GM12878 (cell line): ENCODE results near the gene RAC2. TPM values are rescaled to one million over a fixed set of nuclear protein-coding genes. Genes with fewer than 3 reads are reported as not detected.

Experiments
- ATAC-seq: fragments of 200-7000 bp; cut with Tn5 transposase; 3 replicates; pipeline ENCODE4 v1.9.1; 2020; ENCODE audit warnings: mild to moderate bottlenecking, moderate library complexity
- BruUV-seq: library from RNA; stranded (reverse); fragments of 400-500 nt; replicated peaks from 2 replicates; lab custom pipeline; 2021; lab: Mats Ljungman, UMichigan
- CTCF ChIA-PET: fragments of 300-600 bp; sonication (Branson Sonifier 250); formaldehyde crosslinking; extraction: SDS; loops from one replicate; lab custom pipeline; 2021; ENCODE audit warnings: inconsistent platforms; lab: Yijun Ruan, JAX
- POLR2A ChIA-PET: fragments of 350-600 bp; formaldehyde crosslinking; extraction: SDS; loops from one replicate; lab custom pipeline; 2021; ENCODE audit warnings: inconsistent platforms; lab: Charles Lee
- RAD21 ChIA-PET: fragments of 300-600 bp; sonication (Branson Sonifier 250); formaldehyde crosslinking; loops from one replicate; lab custom pipeline; 2023; ENCODE audit warnings: antibody characterized with exemption; ENCODE audit not compliant: unreplicated experiment; lab: Charles Lee
- SMC1A ChIA-PET: fragments of 300-600 bp; sonication (Branson Sonifier 250); formaldehyde crosslinking; loops from one replicate; lab custom pipeline; 2023; ENCODE audit not compliant: unreplicated experiment, uncharacterized antibody; lab: Charles Lee
- DNase-seq: peaks from one replicate; pipeline ENCODE4 v3.0.0-alpha.2; 2011; ENCODE audit warnings: low read depth, low spot score
- FAIRE-seq: peaks from 3 replicates; lab custom pipeline; 2011; peaks lifted over from hg19 to GRCh38; lab: Jason Lieb, UNC
- H2AFZ ChIP-seq: 2 replicates; pipeline ENCODE4 v1.6.0; 2011; ENCODE audit warnings: low read depth, low read length, control low read depth; ENCODE audit not compliant: control insufficient read depth
- H3K27ac ChIP-seq: 2 replicates; pipeline ENCODE4 v1.5.1; 2011; ENCODE audit warnings: control low read depth; ENCODE audit not compliant: control insufficient read depth, insufficient read depth
- H3K27me3 ChIP-seq, 2 experiments: replicated peaks in 1 of 2; 2 replicates each; pipeline versions ENCODE4 v1.6.0 to v1.6.1; 2011; ENCODE audit warnings: low read length in 1 of 2; ENCODE audit not compliant: control insufficient read depth in 2 of 2, insufficient read depth in 2 of 2
- H3K36me3 ChIP-seq, 2 experiments: 2 replicates each; pipeline ENCODE4 v1.5.1; 2011; ENCODE audit warnings: low read length in 1 of 2; ENCODE audit not compliant: control insufficient read depth in 2 of 2, insufficient read depth in 2 of 2
- H3K4me1 ChIP-seq: 2 replicates; pipeline ENCODE4 v1.6.1; 2011; ENCODE audit warnings: mild to moderate bottlenecking, low read length, moderate library complexity, mixed read lengths; ENCODE audit not compliant: control insufficient read depth, insufficient read depth
- H3K4me2 ChIP-seq: 2 replicates; pipeline ENCODE4 v1.6.0; 2011; ENCODE audit warnings: control low read depth; ENCODE audit not compliant: control insufficient read depth, insufficient read depth
- H3K4me3 ChIP-seq: fragments of 200-600 bp; sonication (generic); 2 replicates; pipeline ENCODE4 v1.5.1; 2016
- H3K79me2 ChIP-seq: 2 replicates; pipeline ENCODE4 v1.6.0; 2011; ENCODE audit warnings: low read length; ENCODE audit not compliant: control insufficient read depth, insufficient read depth
- H3K9ac ChIP-seq: 2 replicates; pipeline ENCODE4 v1.8.0; 2011; ENCODE audit warnings: low read length, control low read depth, mixed read lengths; ENCODE audit not compliant: control insufficient read depth, insufficient read depth
- H3K9me3 ChIP-seq: replicated peaks from 3 replicates; pipeline ENCODE4 v1.5.1; 2011; ENCODE audit warnings: mild to moderate bottlenecking, low read length; ENCODE audit not compliant: control insufficient read depth, insufficient read depth
- H4K20me1 ChIP-seq: 2 replicates; pipeline ENCODE4 v1.6.0; 2011; ENCODE audit not compliant: control insufficient read depth, insufficient read depth
- ATF7 ChIP-seq: fragments of 450-650 bp; IDR thresholded peaks from 2 replicates; pipeline ENCODE4 v1.6.1; 2016; ENCODE audit warnings: low read depth, mild to moderate bottlenecking
- CBFB ChIP-seq: IDR thresholded peaks from 2 replicates; pipeline ENCODE4 v1.6.1; 2016; ENCODE audit warnings: antibody characterized with exemption, low read depth
- HDGF ChIP-seq: fragments of 450-650 bp; IDR thresholded peaks from 2 replicates; pipeline ENCODE4 v1.6.1; 2016; ENCODE audit warnings: antibody characterized with exemption
- IKZF1 ChIP-seq: fragments of 450-650 bp; conservative IDR thresholded peaks from 2 replicates; pipeline ENCODE4 v1.6.1; 2017; ENCODE audit warnings: antibody characterized with exemption, mild to moderate bottlenecking
- NBN ChIP-seq: fragments of 450-650 bp; IDR thresholded peaks from 2 replicates; pipeline ENCODE4 v1.6.1; 2016
- NFIC ChIP-seq: IDR thresholded peaks from 2 replicates; pipeline ENCODE4 v1.6.1; 2012; ENCODE audit warnings: low read depth, mild to moderate bottlenecking, inconsistent platforms, low read length, moderate library complexity
- NR2C1 ChIP-seq: fragments of 450-650 bp; IDR thresholded peaks from 2 replicates; pipeline ENCODE4 v1.6.1; 2017; ENCODE audit warnings: antibody characterized with exemption, mild to moderate bottlenecking, moderate library complexity
- ZNF217 ChIP-seq: fragments of 450-650 bp; IDR thresholded peaks from 2 replicates; pipeline ENCODE4 v1.6.1; 2017; ENCODE audit warnings: antibody characterized with exemption, mild to moderate bottlenecking
- ZNF24 ChIP-seq: fragments of 450-650 bp; IDR thresholded peaks from 2 replicates; pipeline ENCODE4 v1.6.1; 2017; ENCODE audit warnings: antibody characterized with exemption, mild to moderate bottlenecking
- WGBS: methylation state at CpG from one replicate; pipeline ENCODE4 v1.1.6; 2016; ENCODE audit warnings: low lambda C conversion rate; ENCODE audit not compliant: insufficient replicate concordance, insufficient coverage; ENCODE audit errors: missing lambda C conversion rate; 5-methylcytosine and 5-hydroxymethylcytosine counted together
- in situ Hi-C: fragments of 300-500 bp; cut with MboI; formaldehyde crosslinking; loops from 9 replicates; pipeline ENCODE4 v1.14.3; 2018; ENCODE audit warnings: mixed read lengths
- intact Hi-C: fragments of 100-400 bp; cut with micrococcal nuclease; formaldehyde crosslinking; loops from one replicate; pipeline ENCODE4 v1.14.2; 2022; ENCODE audit not compliant: unreplicated experiment
- polyA plus RNA-seq, 11 experiments: library from polyadenylated mRNA; depleted of rRNA in 4 of 11; unstranded in 6 of 11; stranded (reverse) in 5 of 11; fragments of >200 nt; fragmentation: Nextera tagmentation in 4 of 11; fragmentation: Illumina TruSeq in 1 of 11; extraction: Ambion mirVana in 4 of 11; extraction: Trizol in 1 of 11; gene quantifications; 1 replicate in 1 of 11; 2 replicates in 10 of 11; pipeline versions ENCODE4 v1.2.1 to v1.2.3, GENCODE V29; 2011 to 2016; ENCODE audit warnings: inconsistent platforms in 2 of 11, missing spikeins in 2 of 11, low read depth in 1 of 11
- total RNA-seq, 4 experiments: library from RNA; depleted of rRNA in 3 of 4; stranded (reverse); fragments of >200 nt in 3 of 4; fragmentation: Illumina TruSeq in 1 of 4; extraction: Trizol in 1 of 4; gene quantifications; 2 replicates each; pipeline versions ENCODE4 v1.2.1 to v1.2.3, GENCODE V29; 2013 to 2021
- TF ChIP-seq, protein P1 (sequence below): IDR thresholded peaks from 2 replicates; pipeline ENCODE4 v1.6.1; 2012; ENCODE audit warnings: low read depth, low read length, improper control_type of control experiment
- TF ChIP-seq, protein P2 (sequence below): fragments of 450-650 bp; IDR thresholded peaks from 2 replicates; pipeline ENCODE4 v1.6.1; 2017; ENCODE audit warnings: antibody characterized with exemption, mild to moderate bottlenecking, moderate library complexity

Gene RAC2
- total and polyA plus RNA-seq, 10 of the 15 experiments (the other 5 are each of a cell fraction or from before 2014, with no cell fraction given), result 102 to 386 (median 304) TPM

DNA sequence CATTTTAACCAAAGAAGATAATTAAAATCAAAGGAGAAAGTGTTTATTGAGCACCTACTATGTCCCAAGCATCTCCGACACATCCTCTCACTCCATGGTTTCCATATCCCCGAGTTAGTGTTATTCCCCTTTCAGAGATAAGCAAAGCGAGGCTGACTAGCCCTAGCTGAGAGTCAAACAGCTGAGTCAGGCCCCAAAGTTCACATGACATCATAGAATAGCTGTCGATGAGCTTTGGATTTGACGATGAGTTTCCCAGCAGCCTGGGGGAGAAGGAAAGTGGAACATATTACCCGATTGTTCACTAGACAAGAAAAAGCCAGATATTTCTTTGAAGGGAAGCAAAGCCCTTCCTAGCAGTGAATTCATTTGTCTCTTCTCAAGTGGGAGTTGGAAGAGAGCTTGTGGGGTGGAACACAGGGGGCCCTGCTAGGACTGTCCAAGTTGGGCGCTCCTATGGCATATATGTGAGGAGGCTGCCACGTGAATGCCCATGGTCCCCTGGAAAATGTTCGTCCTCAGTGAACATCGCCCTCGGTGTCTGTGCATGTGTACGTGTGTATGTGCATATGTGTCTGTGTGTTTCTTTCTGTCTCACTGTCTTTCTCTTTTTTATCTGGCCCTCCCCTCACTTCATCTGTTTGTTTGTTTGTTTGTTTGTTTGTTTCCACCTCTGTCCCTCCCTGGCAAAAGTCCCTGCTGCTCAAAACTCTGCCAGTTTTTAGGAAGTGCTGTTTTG lies 37.7 kb upstream of the RAC2 start:
- in situ Hi-C loops (no loop called here), intact Hi-C loops (no loop called here)
- H3K9ac ChIP-seq, result peak overlapping the region; percentile 5; the same call in 1 of the 2 replicates
- no peaks in the 10 kb centered on the region for H3K27me3 ChIP-seq
- POLR2A ChIA-PET, result interaction anchor here (0.6 to 3.0 kb wide), 8 partner anchors 12 to 251 kb away, joined by 3 to 12 read pairs (median 3); no protein-coding TSS in a partner anchor
- H3K4me2 ChIP-seq, result peak overlapping the region; percentile 55
- BruUV-seq, result no TSS peak
- 57% methylated on average over 12 of the region's 12 CpGs for WGBS
- H3K27ac ChIP-seq, result peak overlapping the region; percentile 93; the same call in 1 of the 2 replicates
- H2AFZ ChIP-seq, result peak overlapping the region; percentile 34
- TF ChIP-seq HDGF (peak; percentile 83), NBN (peak; percentile 58; the same call in 1 of the 2 replicates), ATF7 (no peak), CBFB (0 out of 2 replicates have a peak, but pooled peaks have one; percentile 7)
- RAD21 ChIA-PET, result interaction anchor here (2.5 to 3.6 kb wide), 5 partner anchors 9 to 40 kb away, joined by 9 to 14 read pairs (median 11); no protein-coding TSS in a partner anchor
- SMC1A ChIA-PET, result interaction anchor here (0.8 to 4.5 kb wide), 6 partner anchors 10 to 35 kb away, joined by 3 to 24 read pairs (median 11); no protein-coding TSS in a partner anchor
- no peaks in the 10 kb centered on the region for H3K36me3 ChIP-seq
- H3K4me1 ChIP-seq, result peaks cover 30% of the 10 kb centered on the region
- H3K79me2 ChIP-seq, result peaks cover 18% of the 10 kb centered on the region
- FAIRE-seq (peak; percentile 62), ATAC-seq (no peak), DNase-seq (no peak)
- H3K4me3 ChIP-seq, result peak overlapping the region; percentile 69; the same call in 1 of the 2 replicates
- H3K9me3 ChIP-seq, result no peaks in the 10 kb centered on the region
- CTCF ChIA-PET, result interaction anchor here (0.6 to 11.1 kb wide), 8 partner anchors 11 to 624 kb away, joined by 3 to 124 read pairs (median 6); no protein-coding TSS in a partner anchor
- no peaks in the 10 kb centered on the region for H4K20me1 ChIP-seq

DNA sequence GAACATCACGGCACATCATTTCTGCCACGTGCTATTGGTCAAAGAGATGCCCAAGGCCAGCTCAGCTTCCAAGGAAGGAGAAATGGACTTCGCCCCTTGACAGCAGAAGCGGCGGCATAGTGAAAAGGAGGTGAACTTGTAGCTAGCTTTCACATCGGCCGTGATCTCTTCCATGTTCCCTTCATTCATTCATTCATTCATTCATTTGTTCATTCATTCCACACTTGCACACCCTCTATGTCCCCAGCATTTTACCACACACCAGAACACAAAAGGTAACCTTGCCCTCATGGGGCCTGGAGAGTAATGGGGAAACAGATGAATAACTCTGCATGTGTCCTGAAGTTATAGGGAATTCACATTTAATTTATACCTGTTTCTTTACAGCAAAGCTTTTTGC lies 37.1 kb upstream of the RAC2 start:
- Histone ChIP-seq H3K4me1 (peaks cover 30% of the 10 kb centered on the region), H3K4me3 (no peak overlapping the region), H4K20me1 (no peaks in the 10 kb centered on the region), H3K36me3 (no peaks in the 10 kb centered on the region), H3K27ac (no peak overlapping the region), H3K9ac (no peak overlapping the region), H2AFZ (no peak overlapping the region), H3K4me2 (no peak overlapping the region), H3K27me3 (no peaks in the 10 kb centered on the region), H3K9me3 (no peaks in the 10 kb centered on the region), H3K79me2 (peaks cover 18% of the 10 kb centered on the region)
- intact Hi-C loops, result no loop called here
- DNase-seq, result no peak
- peak; percentile 7 for FAIRE-seq
- SMC1A ChIA-PET, result interaction anchor here (0.8 to 4.5 kb wide), 6 partner anchors 10 to 35 kb away, joined by 3 to 24 read pairs (median 11); no protein-coding TSS in a partner anchor
- POLR2A ChIA-PET, result interaction anchor here (1.3 kb wide), 2 partner anchors 13 to 17 kb away, joined by 3 to 6 read pairs; no protein-coding TSS in a partner anchor
- RAD21 ChIA-PET, result interaction anchor here (2.5 to 3.6 kb wide), 4 partner anchors 9 to 39 kb away, joined by 9 to 14 read pairs (median 12); no protein-coding TSS in a partner anchor
- ATAC-seq, result no peak
- no TSS peak for BruUV-seq
- 96% methylated on average over 6 of the region's 7 CpGs for WGBS
- in situ Hi-C loops, result no loop called here
- CTCF ChIA-PET, result interaction anchor here (1.4 to 11.1 kb wide), 6 partner anchors 11 to 36 kb away, joined by 4 to 124 read pairs (median 8); no protein-coding TSS in a partner anchor
- TF ChIP-seq IKZF1, result no peak
- TF ChIP-seq, protein P1, sequence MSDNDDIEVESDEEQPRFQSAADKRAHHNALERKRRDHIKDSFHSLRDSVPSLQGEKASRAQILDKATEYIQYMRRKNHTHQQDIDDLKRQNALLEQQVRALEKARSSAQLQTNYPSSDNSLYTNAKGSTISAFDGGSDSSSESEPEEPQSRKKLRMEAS, result no peak
- TF ChIP-seq ZNF24, result peak; percentile 80
- no peak for TF ChIP-seq NFIC
- no peak for TF ChIP-seq NR2C1
- TF ChIP-seq ZNF217, result no peak
- TF ChIP-seq, protein P2, sequence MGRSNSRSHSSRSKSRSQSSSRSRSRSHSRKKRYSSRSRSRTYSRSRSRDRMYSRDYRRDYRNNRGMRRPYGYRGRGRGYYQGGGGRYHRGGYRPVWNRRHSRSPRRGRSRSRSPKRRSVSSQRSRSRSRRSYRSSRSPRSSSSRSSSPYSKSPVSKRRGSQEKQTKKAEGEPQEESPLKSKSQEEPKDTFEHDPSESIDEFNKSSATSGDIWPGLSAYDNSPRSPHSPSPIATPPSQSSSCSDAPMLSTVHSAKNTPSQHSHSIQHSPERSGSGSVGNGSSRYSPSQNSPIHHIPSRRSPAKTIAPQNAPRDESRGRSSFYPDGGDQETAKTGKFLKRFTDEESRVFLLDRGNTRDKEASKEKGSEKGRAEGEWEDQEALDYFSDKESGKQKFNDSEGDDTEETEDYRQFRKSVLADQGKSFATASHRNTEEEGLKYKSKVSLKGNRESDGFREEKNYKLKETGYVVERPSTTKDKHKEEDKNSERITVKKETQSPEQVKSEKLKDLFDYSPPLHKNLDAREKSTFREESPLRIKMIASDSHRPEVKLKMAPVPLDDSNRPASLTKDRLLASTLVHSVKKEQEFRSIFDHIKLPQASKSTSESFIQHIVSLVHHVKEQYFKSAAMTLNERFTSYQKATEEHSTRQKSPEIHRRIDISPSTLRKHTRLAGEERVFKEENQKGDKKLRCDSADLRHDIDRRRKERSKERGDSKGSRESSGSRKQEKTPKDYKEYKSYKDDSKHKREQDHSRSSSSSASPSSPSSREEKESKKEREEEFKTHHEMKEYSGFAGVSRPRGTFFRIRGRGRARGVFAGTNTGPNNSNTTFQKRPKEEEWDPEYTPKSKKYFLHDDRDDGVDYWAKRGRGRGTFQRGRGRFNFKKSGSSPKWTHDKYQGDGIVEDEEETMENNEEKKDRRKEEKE, result no peak
